A172 (cell line): ENCODE measurements around the gene GAN. TPM values are rescaled to one million over a fixed set of nuclear protein-coding genes. Genes with fewer than 3 reads are reported as not detected.

ENCODE experiments used
- DNase-seq: peaks from one replicate; pipeline ENCODE4 v3.0.0-alpha.2; 2015; ENCODE audit warnings: low spot score
- total RNA-seq: library from RNA; depleted of rRNA; stranded (reverse); fragments of >200 nt; shearing (Covaris generic); gene quantifications from 2 replicates; pipeline ENCODE4 v1.2.3, GENCODE V29; 2014; rRNA removed

The GAN gene
- 12.7 and 14.2 TPM in 2 replicates for total RNA-seq

- peak; percentile 94 for DNase-seq
These were observed at the start of gene GAN for GRCh38 chr16:81314603-81315270. GAN (plus strand) TSS chr16:81314962; CDS start chr16:81315114, 152 bp downstream.

GRCh38 chr16:81265052-81265451 is 49.7 kb upstream of the GAN start:
- no peak for DNase-seq

- DNase-seq, result no peak
These were observed 48.9 kb upstream of the GAN start for GRCh38 chr16:81265658-81266451.

- peak; percentile 79 for DNase-seq
These were observed 48.1 kb upstream of the GAN start for GRCh38 chr16:81266680-81267095.

GRCh38 chr16:81268509-81268908 is 46.3 kb upstream of the GAN start:
- DNase-seq, result no peak

- no peak for DNase-seq
These were observed 41.4 kb upstream of the GAN start for GRCh38 chr16:81273223-81273950.

- DNase-seq, result no peak
These were observed 39.7 kb upstream of the GAN start for GRCh38 chr16:81275064-81275532.

GRCh38 chr16:81275795-81276194 is 39.0 kb upstream of the GAN start:
- DNase-seq, result no peak

GRCh38 chr16:81276323-81276722 is 38.4 kb upstream of the GAN start:
- no peak for DNase-seq

GRCh38 chr16:81277541-81278080 is 37.2 kb upstream of the GAN start:
- no peak for DNase-seq

GRCh38 chr16:81278526-81278925 is 36.2 kb upstream of the GAN start:
- no peak for DNase-seq

- DNase-seq, result no peak
These were observed 35.4 kb upstream of the GAN start for GRCh38 chr16:81279392-81279791.

- DNase-seq, result peak; percentile 48
These were observed 34.4 kb upstream of the GAN start for GRCh38 chr16:81280393-81280792.

GRCh38 chr16:81283044-81283443 is 31.7 kb upstream of the GAN start:
- DNase-seq, result no peak

GRCh38 chr16:81284995-81285600 is 29.7 kb upstream of the GAN start:
- no peak for DNase-seq

GRCh38 chr16:81286190-81286589 is 28.6 kb upstream of the GAN start:
- DNase-seq, result no peak

- DNase-seq, result no peak
These were observed 23.6 kb upstream of the GAN start for GRCh38 chr16:81291117-81291516.

GRCh38 chr16:81292936-81293335 is 21.8 kb upstream of the GAN start:
- no peak for DNase-seq

- DNase-seq, result peak; percentile 36
These were observed 20.6 kb upstream of the GAN start for GRCh38 chr16:81293909-81294802.

GRCh38 chr16:81296631-81297030 is 18.1 kb upstream of the GAN start:
- no peak for DNase-seq

GRCh38 chr16:81307770-81308169 is 7.0 kb upstream of the GAN start:
- no peak for DNase-seq
